HG02642 (cell line): ENCODE data around the gene TMEM94.

ENCODE experiments used
- ATAC-seq: cut with Tn5 transposase; IDR thresholded peaks from one replicate; pipeline ENCODE4 v1.9.1; 2021; ENCODE audit warnings: mild to moderate bottlenecking; ENCODE audit not compliant: unreplicated experiment, poor library complexity

Gene TMEM94

DNA sequence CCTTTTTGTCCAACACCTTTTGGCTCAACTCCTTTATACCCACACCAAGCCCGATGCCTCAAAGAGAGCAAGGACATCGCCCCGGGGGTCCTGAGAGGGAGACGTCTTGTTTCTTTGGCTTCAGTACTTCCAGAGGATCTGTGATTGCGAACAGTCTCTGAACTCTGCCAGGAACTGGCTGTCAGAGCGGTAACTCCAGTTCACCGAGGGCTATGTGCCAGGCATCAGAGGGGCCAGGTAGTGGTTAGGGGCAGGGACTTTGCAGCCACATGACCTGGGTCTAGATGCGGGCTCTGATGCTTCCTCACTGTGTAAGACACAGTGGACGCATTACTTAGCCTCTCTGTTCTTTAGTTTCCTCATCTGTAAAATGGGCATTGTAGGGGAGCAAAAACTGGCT is 90.7 kb downstream of the TMEM94 start:
- no peak for ATAC-seq

DNA sequence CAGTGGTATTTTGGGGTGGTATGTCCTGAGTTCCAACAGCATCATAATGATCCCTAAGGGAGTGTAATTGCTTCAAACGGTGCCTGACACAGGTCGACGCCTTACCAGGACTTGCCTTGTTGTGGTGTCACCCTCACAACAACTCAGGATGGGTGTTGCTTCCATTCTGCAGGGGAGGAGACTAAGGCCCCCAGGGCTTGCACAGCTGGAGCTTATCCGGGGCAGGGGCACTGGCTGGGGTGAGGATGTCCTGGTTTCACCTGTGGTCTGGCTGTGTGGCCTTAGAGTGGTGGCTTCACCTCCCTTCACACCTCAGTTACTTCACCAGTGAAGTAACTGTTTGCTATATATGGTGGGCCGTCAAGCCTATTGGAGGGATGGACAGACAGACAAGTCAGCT is 92.4 kb downstream of the TMEM94 start:
- no peak for ATAC-seq
